Left hindlimb (tissue), 1 donor: ENCODE data around the gene RBFOX1.

Source experiments
- DNase-seq: peaks from one replicate; pipeline ENCODE4 v3.0.0-alpha.2; 2018

RBFOX1 gene

GRCh38 chr16:7716660-7717550 lies 384.3 kb downstream of the RBFOX1 start:
- no peak for DNase-seq

- DNase-seq, result no peak
These were observed 390.1 kb downstream of the RBFOX1 start for GRCh38 chr16:7722761-7723160.

GRCh38 chr16:7731141-7731540 lies 398.5 kb downstream of the RBFOX1 start:
- peak; percentile 64 for DNase-seq

DNA sequence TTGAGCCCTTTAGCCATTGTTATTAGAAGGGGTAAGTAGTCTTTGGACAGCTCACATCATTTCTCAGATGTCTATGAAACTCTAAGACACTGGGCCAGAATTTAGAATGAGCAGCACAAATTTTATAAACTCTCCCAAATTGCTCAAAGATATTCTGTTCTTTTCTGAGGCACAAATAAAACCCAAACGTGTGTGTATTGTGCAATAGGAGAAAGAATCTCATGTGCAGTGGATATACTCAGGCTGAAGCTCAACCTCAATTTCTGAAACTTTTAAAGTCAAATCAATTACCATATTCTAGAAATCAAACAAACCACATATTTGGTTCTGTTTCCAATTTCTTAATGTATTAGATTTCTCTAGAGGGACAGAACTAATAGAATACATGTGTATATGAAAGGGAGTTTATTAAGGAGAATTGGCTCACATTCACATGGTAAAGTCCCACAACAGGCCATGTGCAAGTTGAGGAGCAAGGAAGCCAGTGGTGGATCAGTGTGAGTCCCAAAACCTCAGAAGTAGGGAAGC lies 403.6 kb downstream of the RBFOX1 start:
- DNase-seq, result no peak

GRCh38 chr16:7742626-7743025 lies 410.0 kb downstream of the RBFOX1 start:
- DNase-seq, result no peak

GRCh38 chr16:7744546-7745264 lies 412.1 kb downstream of the RBFOX1 start:
- no peak for DNase-seq

- peak; percentile 38 for DNase-seq
These were observed 412.6 kb downstream of the RBFOX1 start for GRCh38 chr16:7745276-7745675.

- DNase-seq, result peak; percentile 76
These were observed 414.3 kb downstream of the RBFOX1 start for GRCh38 chr16:7746941-7747340.

- DNase-seq, result no peak
These were observed 415.9 kb downstream of the RBFOX1 start for GRCh38 chr16:7748522-7748921.

DNA sequence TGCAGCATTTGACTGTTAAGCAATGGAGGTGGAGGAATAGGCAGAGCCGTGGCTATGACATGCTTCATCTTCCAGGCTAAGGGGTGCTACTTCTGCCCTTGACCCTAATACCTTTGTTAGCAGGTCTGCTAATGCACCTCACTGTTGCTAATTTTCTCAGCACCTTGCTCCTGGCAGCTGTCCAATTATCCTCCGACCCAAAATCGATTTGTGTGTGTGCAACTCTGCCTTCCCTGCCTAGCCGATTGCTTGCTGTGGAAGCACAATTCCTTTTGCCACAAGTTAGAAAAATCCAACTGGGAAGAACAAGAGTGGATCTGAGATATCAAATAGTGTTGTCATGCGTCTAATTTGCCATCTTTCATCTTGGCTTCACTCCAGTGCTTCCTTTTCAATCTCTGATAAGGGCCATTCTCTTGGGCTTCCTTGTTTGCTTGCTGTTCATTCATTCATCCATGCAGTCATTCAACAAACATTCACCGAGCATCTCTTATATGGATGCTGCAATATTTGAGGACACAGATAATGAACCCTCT lies 422.8 kb downstream of the RBFOX1 start:
- DNase-seq, result no peak
